B cell (primary cell): Measurements from ENCODE around the gene TENM4. TPM values are rescaled to one million over a fixed set of nuclear protein-coding genes. Genes with fewer than 3 reads are reported as not detected.

Experiments
- ATAC-seq: fragments of 200-7000 bp; cut with Tn5 transposase; one replicate; pipeline ENCODE4 v1.10.0; 2021; ENCODE audit warnings: low read depth, mild to moderate bottlenecking, moderate number of reproducible peaks, moderate library complexity
- CTCF ChIA-PET: fragments of 350-600 bp; sonication (Branson Sonifier 250); formaldehyde crosslinking; loops from one replicate; lab custom pipeline; 2021; ENCODE audit warnings: antibody characterized with exemption, inconsistent platforms; lab: Charles Lee
- POLR2A ChIA-PET: fragments of 350-600 bp; sonication (Branson Sonifier 250); formaldehyde crosslinking; loops from one replicate; lab custom pipeline; 2021; ENCODE audit warnings: antibody characterized with exemption; lab: Charles Lee
- DNase-seq: peaks from one replicate; pipeline ENCODE4 v3.0.0; 2013
- H2AFZ ChIP-seq: 2 replicates; pipeline ENCODE4 v1.6.1; 2012; ENCODE audit warnings: mild to moderate bottlenecking, low read depth, low read length; ENCODE audit not compliant: insufficient read depth, poor library complexity, severe bottlenecking
- H3K27ac ChIP-seq, 2 donors: 1 replicate in 1 of 2; 2 replicates in 1 of 2; pipeline ENCODE4 v1.5.1; 2012 to 2013; ENCODE audit warnings: low read length in 2 of 2, mild to moderate bottlenecking in 2 of 2, moderate library complexity in 1 of 2
- H3K27me3 ChIP-seq, 4 experiments: fragments of 200-600 bp in 1 of 4; sonication (generic) in 1 of 4; replicated peaks in 1 of 4; 1 replicate in 2 of 4; 2 replicates in 2 of 4; pipeline versions ENCODE4 v1.6.1 to v1.7.0; 2013 to 2016; ENCODE audit warnings: low read length in 3 of 4, mild to moderate bottlenecking in 2 of 4, mixed read lengths in 1 of 4, moderate library complexity in 1 of 4; ENCODE audit not compliant: insufficient read depth in 4 of 4, control insufficient read depth in 3 of 4; ENCODE audit errors: control extremely low read depth in 1 of 4
- H3K36me3 ChIP-seq, 2 experiments: replicated peaks in 1 of 2; 1 replicate in 1 of 2; 2 replicates in 1 of 2; pipeline versions ENCODE4 v1.6.1 to v1.7.1; 2013; ENCODE audit warnings: low read length in 1 of 2; ENCODE audit not compliant: insufficient read depth in 2 of 2, control insufficient read depth in 1 of 2; ENCODE audit errors: control extremely low read depth in 1 of 2, extremely low read depth in 1 of 2
- H3K4me1 ChIP-seq, 2 donors: fragments of 200-600 bp in 1 of 2; sonication (generic) in 1 of 2; 1 replicate in 1 of 2; 2 replicates in 1 of 2; pipeline versions ENCODE4 v1.5.1 to v1.6.1; 2013 to 2017; ENCODE audit warnings: low read length in 2 of 2; ENCODE audit not compliant: control insufficient read depth in 2 of 2, insufficient read depth in 2 of 2
- H3K4me2 ChIP-seq: replicated peaks from 2 replicates; pipeline ENCODE3; 2012; ENCODE audit warnings: mild to moderate bottlenecking, low read depth, low read length; ENCODE audit not compliant: poor library complexity, severe bottlenecking
- H3K4me3 ChIP-seq, 5 experiments: fragments of 200-600 bp in 1 of 5; sonication (generic) in 1 of 5; 1 replicate in 3 of 5; 2 replicates in 2 of 5; pipeline versions ENCODE4 v1.5.1 to v1.7.0; 2011 to 2016; ENCODE audit warnings: low read length in 4 of 5, mild to moderate bottlenecking in 4 of 5, low read depth in 2 of 5, control low read depth in 1 of 5, moderate library complexity in 1 of 5; ENCODE audit not compliant: insufficient read depth in 1 of 5; ENCODE audit errors: control extremely low read depth in 1 of 5, extremely low read depth in 1 of 5
- H3K79me2 ChIP-seq: fragments of 200-600 bp; sonication (generic); one replicate; pipeline ENCODE4 v1.6.0; 2016; ENCODE audit warnings: low read length; ENCODE audit not compliant: control insufficient read depth, insufficient read depth
- H3K9ac ChIP-seq: fragments of 200-600 bp; sonication (generic); 2 replicates; pipeline ENCODE4 v1.6.1; 2017; ENCODE audit warnings: mild to moderate bottlenecking, low read length, moderate library complexity
- H3K9me3 ChIP-seq, 3 donors: one replicate each; pipeline versions ENCODE4 v1.6.1 to v1.7.1; 2013; ENCODE audit warnings: low read length in 2 of 3; ENCODE audit not compliant: control insufficient read depth in 2 of 3, insufficient read depth in 1 of 3; ENCODE audit errors: control extremely low read depth in 1 of 3
- H4K20me1 ChIP-seq: 2 replicates; pipeline ENCODE4 v1.6.0; 2012; ENCODE audit warnings: mild to moderate bottlenecking, low read length; ENCODE audit not compliant: insufficient read depth, control insufficient read depth, poor library complexity, severe bottlenecking
- H3K27ac Mint-ChIP-seq: one replicate; pipeline ENCODE4 v1.8.0; 2021; ENCODE audit warnings: mixed read lengths
- H3K27me3 Mint-ChIP-seq: one replicate; pipeline ENCODE4 v1.8.0; 2021; ENCODE audit warnings: mixed read lengths
- H3K4me1 Mint-ChIP-seq: one replicate; pipeline ENCODE4 v1.8.0; 2021; ENCODE audit warnings: mixed read lengths
- H3K4me3 Mint-ChIP-seq: one replicate; pipeline ENCODE4 v1.8.0; 2021; ENCODE audit warnings: mixed read lengths
- H3K9me3 Mint-ChIP-seq: one replicate; pipeline ENCODE4 v1.8.0; 2022; ENCODE audit warnings: mixed read lengths; ENCODE audit not compliant: insufficient read depth
- CTCF ChIP-seq: fragments of 200-600 bp; IDR thresholded peaks from one replicate; pipeline ENCODE4 v1.8.0; 2022; ENCODE audit warnings: antibody characterized with exemption, mild to moderate bottlenecking
- EZH2 ChIP-seq: IDR thresholded peaks from 2 replicates; pipeline ENCODE4 v1.6.1; 2012; ENCODE audit warnings: borderline replicate concordance, low read depth, mild to moderate bottlenecking, moderate library complexity, low read length; ENCODE audit not compliant: insufficient read depth, poor library complexity, severe bottlenecking
- WGBS: methylation state at CpG from one replicate; pipeline ENCODE4 v1.1.5; 2013; ENCODE audit warnings: missing lambda C conversion rate; ENCODE audit not compliant: insufficient coverage; 5-methylcytosine and 5-hydroxymethylcytosine counted together
- intact Hi-C: fragments of 100-400 bp; cut with micrococcal nuclease; formaldehyde crosslinking; loops from one replicate; pipeline ENCODE4 v1.10.0; 2022
- polyA plus RNA-seq: library from polyadenylated mRNA; depleted of rRNA; stranded (reverse); fragments of >200 nt; gene quantifications from 2 replicates; pipeline ENCODE4 v1.2.3, GENCODE V29; 2012
- total RNA-seq, 2 donors: library from RNA; stranded (reverse); fragments of 120-200 nt in 1 of 2; gene quantifications; 1 replicate in 1 of 2; 2 replicates in 1 of 2; pipeline versions ENCODE4 v1.2.3 to v1.2.4, GENCODE V29; 2013 to 2022

The TENM4 gene
- total and polyA plus RNA-seq, 2 donors (not counting 1 experiment from before 2014, with no cell fraction given), result 0.09 to 5.7 TPM

GRCh38 chr11:79418241-79418640 lies 22.6 kb downstream of the TENM4 start:
- Mint-ChIP-seq H3K9me3 (no peaks in the 10 kb centered on the region), H3K4me1 (no peaks in the 10 kb centered on the region), H3K27me3 (peaks cover 13% of the 10 kb centered on the region), H3K27ac (no peak overlapping the region), H3K4me3 (no peak overlapping the region)
- Histone ChIP-seq H3K9me3 (peaks cover 0 to 6% (median 1%) of the 10 kb centered on the region in 3 donors), H2AFZ (no peak overlapping the region), H3K4me2 (no peak overlapping the region), H3K4me3 (no peak overlapping the region), H3K36me3 (no peaks in the 10 kb centered on the region), H3K4me1 (no peaks in the 10 kb centered on the region), H3K27ac (no peak overlapping the region), H3K9ac (no peak overlapping the region), H3K27me3 (no peaks in the 10 kb centered on the region), H4K20me1 (no peaks in the 10 kb centered on the region), H3K79me2 (no peaks in the 10 kb centered on the region)
- 82% methylated on average over 1 of the region's 1 CpG for WGBS
- ATAC-seq (no peak), DNase-seq (no peak)
- intact Hi-C loops, result no loop called here
- no peak for TF ChIP-seq CTCF
- TF ChIP-seq EZH2, result no peak
- POLR2A ChIA-PET, result no interaction called here
- CTCF ChIA-PET, result no interaction called here

GRCh38 chr11:79417069-79417920 lies 23.5 kb downstream of the TENM4 start:
- ChIA-PET POLR2A (no interaction called here), CTCF (no interaction called here)
- H3K9ac ChIP-seq, result no peak overlapping the region
- intact Hi-C loops, result no loop called here
- 93% methylated on average over 5 of the region's 6 CpGs for WGBS
- no peak overlapping the region for H2AFZ ChIP-seq
- TF ChIP-seq EZH2 (no peak), CTCF (no peak)
- Mint-ChIP-seq H3K27ac (no peak overlapping the region), H3K4me1 (no peaks in the 10 kb centered on the region), H3K4me3 (no peak overlapping the region), H3K27me3 (peaks cover 16% of the 10 kb centered on the region), H3K9me3 (no peaks in the 10 kb centered on the region)
- DNase-seq (no peak), ATAC-seq (no peak)
- H3K4me3 ChIP-seq, result no peak overlapping the region
- no peaks in the 10 kb centered on the region for H4K20me1 ChIP-seq
- no peaks in the 10 kb centered on the region for H3K36me3 ChIP-seq
- no peaks in the 10 kb centered on the region for H3K79me2 ChIP-seq
- peaks cover 0 to 6% (median 1%) of the 10 kb centered on the region in 3 donors for H3K9me3 ChIP-seq
- H3K4me2 ChIP-seq, result no peak overlapping the region
- H3K4me1 ChIP-seq, result no peaks in the 10 kb centered on the region
- H3K27ac ChIP-seq, result no peak overlapping the region
- H3K27me3 ChIP-seq, result no peaks in the 10 kb centered on the region
